ACC112 (cell line): ENCODE data around the gene PLCH1.
"Not testable (repeated sequence)": the region's sequence is repeated elsewhere in the genome, so short reads cannot be mapped to it uniquely, and the experiment has no call there.

ENCODE experiments used
- H2AFZ ChIP-seq: fragments of 200-600 bp; sonication (generic); one replicate; pipeline ENCODE4 v1.6.0; 2017; ENCODE audit warnings: antibody characterized with exemption, low read length; ENCODE audit not compliant: unreplicated experiment
- H3K27ac ChIP-seq: fragments of 200-600 bp; sonication (generic); 2 replicates; pipeline ENCODE4 v1.5.1; 2014; ENCODE audit warnings: low read depth, mild to moderate bottlenecking, antibody characterized with exemption, low read length, moderate library complexity
- H3K27me3 ChIP-seq: fragments of 200-600 bp; sonication (generic); 2 replicates; pipeline ENCODE4 v1.6.1; 2014; ENCODE audit warnings: mild to moderate bottlenecking, antibody characterized with exemption, low read length, moderate library complexity, mixed read lengths; ENCODE audit not compliant: insufficient read depth
- H3K36me3 ChIP-seq: fragments of 200-600 bp; sonication (generic); 2 replicates; pipeline ENCODE4 v1.6.1; 2016; ENCODE audit warnings: mild to moderate bottlenecking, antibody characterized with exemption, low read length, moderate library complexity, mixed read lengths; ENCODE audit not compliant: insufficient read depth
- H3K4me1 ChIP-seq: fragments of 200-600 bp; sonication (generic); one replicate; pipeline ENCODE4 v1.6.1; 2016; ENCODE audit warnings: low read length, mixed read lengths; ENCODE audit not compliant: insufficient read depth, unreplicated experiment, control insufficient read depth
- H3K4me3 ChIP-seq: fragments of 200-600 bp; sonication (generic); 2 replicates; pipeline ENCODE4 v1.5.1; 2014; ENCODE audit warnings: mild to moderate bottlenecking, low read depth, low read length
- H3K79me2 ChIP-seq: fragments of 200-600 bp; sonication (generic); one replicate; pipeline ENCODE4 v1.6.0; 2016; ENCODE audit warnings: low read length; ENCODE audit not compliant: control insufficient read depth, unreplicated experiment, insufficient read depth

PLCH1 gene

GRCh38 chr3:155398046-155398445 lies 346.8 kb downstream of the PLCH1 start:
- H3K36me3 ChIP-seq: no peaks in the 10 kb centered on the region
- H3K79me2 ChIP-seq: no peaks in the 10 kb centered on the region
- no peak overlapping the region for H3K4me3 ChIP-seq
- no peak overlapping the region for H2AFZ ChIP-seq
- no peaks in the 10 kb centered on the region for H3K27me3 ChIP-seq
- no peaks in the 10 kb centered on the region for H3K4me1 ChIP-seq
- H3K27ac ChIP-seq: no peak overlapping the region

GRCh38 chr3:155394896-155395295 lies 350.0 kb downstream of the PLCH1 start:
- H3K4me1 ChIP-seq: peaks cover 14% of the 10 kb centered on the region
- not testable (repeated sequence) for H3K27me3 ChIP-seq, H3K4me3 ChIP-seq, H2AFZ ChIP-seq, H3K79me2 ChIP-seq, H3K36me3 ChIP-seq, H3K27ac ChIP-seq

- Histone ChIP-seq H3K4me1 (peaks cover 14% of the 10 kb centered on the region), H3K27me3 (no peaks in the 10 kb centered on the region), H3K79me2 (no peaks in the 10 kb centered on the region), H3K36me3 (no peaks in the 10 kb centered on the region), H3K4me3 (no peak overlapping the region), H2AFZ (no peak overlapping the region), H3K27ac (no peak overlapping the region)
Observed at GRCh38 chr3:155394240-155394639, 350.6 kb downstream of the PLCH1 start.

GRCh38 chr3:155393316-155393715 lies 351.6 kb downstream of the PLCH1 start:
- Histone ChIP-seq H3K4me1 (peaks cover 14% of the 10 kb centered on the region), H3K36me3 (no peaks in the 10 kb centered on the region), H2AFZ (no peak overlapping the region), H3K27ac (no peak overlapping the region), H3K79me2 (no peaks in the 10 kb centered on the region), H3K4me3 (no peak overlapping the region), H3K27me3 (no peaks in the 10 kb centered on the region)

- Histone ChIP-seq H3K27me3 (no peaks in the 10 kb centered on the region), H3K27ac (peak overlapping the region; percentile 84; the same call in 1 of the 2 replicates), H3K36me3 (no peaks in the 10 kb centered on the region), H3K4me3 (peak overlapping the region; percentile 13; the same call in 1 of the 2 replicates), H3K4me1 (peaks cover 14% of the 10 kb centered on the region), H3K79me2 (no peaks in the 10 kb centered on the region), H2AFZ (no peak overlapping the region)
Observed at GRCh38 chr3:155392138-155392537, 352.7 kb downstream of the PLCH1 start.

GRCh38 chr3:155391551-155391958 lies 353.3 kb downstream of the PLCH1 start:
- Histone ChIP-seq H3K36me3 (no peaks in the 10 kb centered on the region), H3K27ac (peak overlapping the region; percentile 84), H3K4me3 (peak overlapping the region; percentile 13; the same call in 1 of the 2 replicates), H2AFZ (no peak overlapping the region), H3K27me3 (no peaks in the 10 kb centered on the region), H3K79me2 (no peaks in the 10 kb centered on the region), H3K4me1 (peaks cover 14% of the 10 kb centered on the region)

GRCh38 chr3:155391104-155391503 lies 353.8 kb downstream of the PLCH1 start:
- no peaks in the 10 kb centered on the region for H3K36me3 ChIP-seq
- peak overlapping the region; percentile 84 for H3K27ac ChIP-seq

GRCh38 chr3:155390351-155390750 lies 354.5 kb downstream of the PLCH1 start:
- Histone ChIP-seq H3K36me3 (no peaks in the 10 kb centered on the region), H3K27ac (0 out of 2 replicates have a peak overlapping the region, but pooled peaks have one; percentile 84), H3K79me2 (no peaks in the 10 kb centered on the region), H2AFZ (no peak overlapping the region), H3K4me1 (peaks cover 14% of the 10 kb centered on the region), H3K4me3 (no peak overlapping the region), H3K27me3 (no peaks in the 10 kb centered on the region)

More at GRCh38 chr3:155391104-155391503, 353.8 kb downstream of the PLCH1 start:
- Histone ChIP-seq H3K4me3 (0 out of 2 replicates have a peak overlapping the region, but pooled peaks have one; percentile 13), H2AFZ (no peak overlapping the region), H3K79me2 (no peaks in the 10 kb centered on the region), H3K27me3 (no peaks in the 10 kb centered on the region), H3K4me1 (peaks cover 14% of the 10 kb centered on the region)

- H3K4me3 ChIP-seq: no peak overlapping the region
- no peaks in the 10 kb centered on the region for H3K79me2 ChIP-seq
- no peak overlapping the region for H3K27ac ChIP-seq
- no peaks in the 10 kb centered on the region for H3K36me3 ChIP-seq
- peaks cover 14% of the 10 kb centered on the region for H3K4me1 ChIP-seq
- H2AFZ ChIP-seq: no peak overlapping the region
- no peaks in the 10 kb centered on the region for H3K27me3 ChIP-seq
Observed at GRCh38 chr3:155388417-155388816, 356.5 kb downstream of the PLCH1 start.

- Histone ChIP-seq H3K27ac (no peak overlapping the region), H3K79me2 (no peaks in the 10 kb centered on the region), H2AFZ (no peak overlapping the region)
Observed at GRCh38 chr3:155387571-155387970, 357.3 kb downstream of the PLCH1 start.

GRCh38 chr3:155386919-155387318 lies 358.0 kb downstream of the PLCH1 start:
- Histone ChIP-seq H3K36me3 (no peaks in the 10 kb centered on the region), H3K27ac (no peak overlapping the region), H2AFZ (no peak overlapping the region), H3K4me3 (no peak overlapping the region), H3K27me3 (no peaks in the 10 kb centered on the region), H3K4me1 (peaks cover 9% of the 10 kb centered on the region), H3K79me2 (no peaks in the 10 kb centered on the region)

More at GRCh38 chr3:155387571-155387970, 357.3 kb downstream of the PLCH1 start:
- Histone ChIP-seq H3K36me3 (no peaks in the 10 kb centered on the region), H3K4me1 (peaks cover 14% of the 10 kb centered on the region), H3K4me3 (no peak overlapping the region), H3K27me3 (no peaks in the 10 kb centered on the region)
